Activated T-cell treated with anti-CD3 and anti-CD28 coated beads, Interleukin-2, amount 50 U/mL, for 4 hours (primary cell): ENCODE results near the gene DIAPH2. TPM values are rescaled to one million over a fixed set of nuclear protein-coding genes. Genes with fewer than 3 reads are reported as not detected.

ENCODE experiments used
- ATAC-seq, 2 donors: fragments of 200-7000 bp; cut with Tn5 transposase; one replicate each; pipeline ENCODE4 v1.10.0; 2021
- DNase-seq: peaks from one replicate; pipeline ENCODE4 v3.0.0-alpha.2; 2020
- H3K27me3 Mint-ChIP-seq: one replicate; pipeline ENCODE4 v1.8.0; 2021; ENCODE audit warnings: low read depth, mixed read lengths
- H3K36me3 Mint-ChIP-seq: one replicate; pipeline ENCODE4 v1.8.0; 2022; ENCODE audit warnings: mixed read lengths; ENCODE audit not compliant: insufficient read depth
- H3K4me1 Mint-ChIP-seq: one replicate; pipeline ENCODE4 v1.8.0; 2021; ENCODE audit warnings: low read depth, mixed read lengths
- H3K4me3 Mint-ChIP-seq: one replicate; pipeline ENCODE4 v1.8.0; 2021; ENCODE audit warnings: mild to moderate bottlenecking, moderate library complexity, mixed read lengths
- H3K9me3 Mint-ChIP-seq: one replicate; pipeline ENCODE4 v1.8.0; 2021; ENCODE audit warnings: mixed read lengths
- total RNA-seq, 3 donors: library from RNA; stranded (reverse); gene quantifications; one replicate each; pipeline ENCODE4 v1.2.1, GENCODE V29; 2021

Gene DIAPH2
- total RNA-seq, 3 donors from 2014 or later, result 4.4 to 4.8 (median 4.4) TPM

- H3K4me3 Mint-ChIP-seq, result no peak overlapping the region
These were observed 645.5 kb downstream of the DIAPH2 start for GRCh38 chrX:97330151-97330550.

GRCh38 chrX:97332963-97333362 lies 648.3 kb downstream of the DIAPH2 start:
- no peaks in the 10 kb centered on the region for H3K27me3 Mint-ChIP-seq
- H3K4me1 Mint-ChIP-seq, result no peaks in the 10 kb centered on the region
- H3K9me3 Mint-ChIP-seq, result no peaks in the 10 kb centered on the region
- ATAC-seq (no peak), DNase-seq (no peak)
- H3K4me3 Mint-ChIP-seq, result no peak overlapping the region
- H3K36me3 Mint-ChIP-seq, result peaks cover 2% of the 10 kb centered on the region

More at GRCh38 chrX:97330151-97330550, 645.5 kb downstream of the DIAPH2 start:
- ATAC-seq, result no peak
- Mint-ChIP-seq H3K27me3 (no peaks in the 10 kb centered on the region), H3K4me1 (no peaks in the 10 kb centered on the region), H3K9me3 (no peaks in the 10 kb centered on the region), H3K36me3 (peaks cover 2% of the 10 kb centered on the region)
- DNase-seq, result no peak

- Mint-ChIP-seq H3K27me3 (no peaks in the 10 kb centered on the region), H3K4me1 (no peaks in the 10 kb centered on the region), H3K36me3 (peaks cover 2% of the 10 kb centered on the region), H3K4me3 (no peak overlapping the region), H3K9me3 (no peaks in the 10 kb centered on the region)
- DNase-seq (no peak), ATAC-seq (no peak)
These were observed 650.2 kb downstream of the DIAPH2 start for GRCh38 chrX:97334850-97335249.

GRCh38 chrX:97344724-97345123 lies 660.1 kb downstream of the DIAPH2 start:
- ATAC-seq (no peak), DNase-seq (no peak)
- Mint-ChIP-seq H3K27me3 (no peaks in the 10 kb centered on the region), H3K36me3 (no peaks in the 10 kb centered on the region), H3K4me1 (no peaks in the 10 kb centered on the region), H3K4me3 (no peak overlapping the region), H3K9me3 (no peaks in the 10 kb centered on the region)

- ATAC-seq, result no peak
- Mint-ChIP-seq H3K4me1 (no peaks in the 10 kb centered on the region), H3K27me3 (no peaks in the 10 kb centered on the region), H3K9me3 (no peaks in the 10 kb centered on the region), H3K36me3 (no peaks in the 10 kb centered on the region), H3K4me3 (no peak overlapping the region)
- no peak for DNase-seq
These were observed 674.3 kb downstream of the DIAPH2 start for GRCh38 chrX:97358941-97359340.

- H3K9me3 Mint-ChIP-seq, result no peaks in the 10 kb centered on the region
These were observed 679.2 kb downstream of the DIAPH2 start for GRCh38 chrX:97363843-97364242.

GRCh38 chrX:97366237-97366636 lies 681.6 kb downstream of the DIAPH2 start:
- Mint-ChIP-seq H3K4me1 (no peaks in the 10 kb centered on the region), H3K27me3 (no peaks in the 10 kb centered on the region), H3K9me3 (no peaks in the 10 kb centered on the region), H3K36me3 (peaks cover 2% of the 10 kb centered on the region), H3K4me3 (no peak overlapping the region)
- DNase-seq (no peak), ATAC-seq (no peak)

More at GRCh38 chrX:97363843-97364242, 679.2 kb downstream of the DIAPH2 start:
- no peak for ATAC-seq
- Mint-ChIP-seq H3K36me3 (peaks cover 2% of the 10 kb centered on the region), H3K27me3 (no peaks in the 10 kb centered on the region), H3K4me3 (no peak overlapping the region), H3K4me1 (no peaks in the 10 kb centered on the region)
- no peak for DNase-seq

GRCh38 chrX:97367125-97367524 lies 682.5 kb downstream of the DIAPH2 start:
- ATAC-seq (no peak), DNase-seq (no peak)
- no peaks in the 10 kb centered on the region for H3K27me3 Mint-ChIP-seq
- H3K36me3 Mint-ChIP-seq, result peaks cover 2% of the 10 kb centered on the region
- H3K4me1 Mint-ChIP-seq, result no peaks in the 10 kb centered on the region
- no peaks in the 10 kb centered on the region for H3K9me3 Mint-ChIP-seq
- H3K4me3 Mint-ChIP-seq, result no peak overlapping the region

GRCh38 chrX:97369947-97370346 lies 685.3 kb downstream of the DIAPH2 start:
- DNase-seq (no peak), ATAC-seq (no peak)
- Mint-ChIP-seq H3K27me3 (no peaks in the 10 kb centered on the region), H3K9me3 (no peaks in the 10 kb centered on the region), H3K36me3 (peaks cover 2% of the 10 kb centered on the region), H3K4me1 (no peaks in the 10 kb centered on the region), H3K4me3 (no peak overlapping the region)

- no peaks in the 10 kb centered on the region for H3K9me3 Mint-ChIP-seq
- no peak overlapping the region for H3K4me3 Mint-ChIP-seq
- ATAC-seq, result no peak
- peaks cover 2% of the 10 kb centered on the region for H3K36me3 Mint-ChIP-seq
- H3K4me1 Mint-ChIP-seq, result no peaks in the 10 kb centered on the region
- H3K27me3 Mint-ChIP-seq, result no peaks in the 10 kb centered on the region
- DNase-seq, result no peak
These were observed 687.5 kb downstream of the DIAPH2 start for GRCh38 chrX:97372001-97372766.

GRCh38 chrX:97374266-97374665 lies 689.6 kb downstream of the DIAPH2 start:
- no peaks in the 10 kb centered on the region for H3K9me3 Mint-ChIP-seq
- DNase-seq (no peak), ATAC-seq (no peak)
- no peaks in the 10 kb centered on the region for H3K4me1 Mint-ChIP-seq
- H3K36me3 Mint-ChIP-seq, result peaks cover 2% of the 10 kb centered on the region
- H3K27me3 Mint-ChIP-seq, result no peaks in the 10 kb centered on the region
- H3K4me3 Mint-ChIP-seq, result no peak overlapping the region

- DNase-seq, result no peak
These were observed 695.6 kb downstream of the DIAPH2 start for GRCh38 chrX:97380200-97380599.

GRCh38 chrX:97384685-97385084 lies 700.0 kb downstream of the DIAPH2 start:
- H3K4me3 Mint-ChIP-seq, result no peak overlapping the region
- ATAC-seq, result no peak

More at GRCh38 chrX:97380200-97380599, 695.6 kb downstream of the DIAPH2 start:
- no peaks in the 10 kb centered on the region for H3K4me1 Mint-ChIP-seq
- H3K9me3 Mint-ChIP-seq, result no peaks in the 10 kb centered on the region
- no peak for ATAC-seq
- H3K36me3 Mint-ChIP-seq, result peaks cover 4% of the 10 kb centered on the region
- H3K27me3 Mint-ChIP-seq, result no peaks in the 10 kb centered on the region
- no peak overlapping the region for H3K4me3 Mint-ChIP-seq

GRCh38 chrX:97387004-97387403 lies 702.4 kb downstream of the DIAPH2 start:
- DNase-seq, result no peak
- ATAC-seq, result no peak
- Mint-ChIP-seq H3K4me1 (no peaks in the 10 kb centered on the region), H3K9me3 (no peaks in the 10 kb centered on the region), H3K27me3 (no peaks in the 10 kb centered on the region), H3K36me3 (peaks cover 14% of the 10 kb centered on the region), H3K4me3 (no peak overlapping the region)

More at GRCh38 chrX:97384685-97385084, 700.0 kb downstream of the DIAPH2 start:
- no peaks in the 10 kb centered on the region for H3K27me3 Mint-ChIP-seq
- H3K36me3 Mint-ChIP-seq, result peaks cover 14% of the 10 kb centered on the region
- no peaks in the 10 kb centered on the region for H3K4me1 Mint-ChIP-seq
- H3K9me3 Mint-ChIP-seq, result no peaks in the 10 kb centered on the region
- DNase-seq, result no peak

GRCh38 chrX:97389761-97390192 lies 705.1 kb downstream of the DIAPH2 start:
- H3K27me3 Mint-ChIP-seq, result no peaks in the 10 kb centered on the region
- H3K9me3 Mint-ChIP-seq, result no peaks in the 10 kb centered on the region
- DNase-seq (no peak), ATAC-seq (no peak)
- no peak overlapping the region for H3K4me3 Mint-ChIP-seq
- no peaks in the 10 kb centered on the region for H3K4me1 Mint-ChIP-seq
- peaks cover 11% of the 10 kb centered on the region for H3K36me3 Mint-ChIP-seq
